ENCODE results near the gene IL4. TPM values are rescaled to one million over a fixed set of nuclear protein-coding genes. Genes with fewer than 3 reads are reported as not detected.
A peak's percentile ranks its signal among the peaks of the same experiment; 100 is the strongest.

Gene IL4
- total RNA-seq, 6 experiments from 2014 or later = not detected

GRCh38 chr5:132658381-132659302 is 15.1 kb upstream of the IL4 start:
- TF ChIP-seq CTCF (IDR thresholded peaks at IDR 0.05) (no peak), POLR2A (IDR thresholded peaks at IDR 0.05) (no peak)
- peak; percentile 34 to 59 (median 52) for ATAC-seq
- H3K27me3 ChIP-seq = peaks cover 0 to 4% of the 10 kb centered on the region in 2 donors
- no peak overlapping the region for H3K27ac ChIP-seq
- peak in 1 of 3 donors; percentile 71 for DNase-seq
- intact Hi-C loops (cut with DNase I) = no loop called here
- WGBS (ENCODE audit: insufficient coverage, low coverage, low lambda C conversion rate, missing lambda C conversion rate) = 58% methylated on average over 4 of the region's 9 CpGs
- H3K36me3 ChIP-seq = no peaks in the 10 kb centered on the region
- H3K9me3 ChIP-seq = no peaks in the 10 kb centered on the region
- H3K4me3 ChIP-seq = no peak overlapping the region
- H3K4me1 ChIP-seq = peaks cover 0 to 11% (median 0%) of the 10 kb centered on the region in 4 donors

GRCh38 chr5:132659598-132660493 is 13.9 kb upstream of the IL4 start:
- Histone ChIP-seq H3K9me3 (no peaks in the 10 kb centered on the region), H3K36me3 (no peaks in the 10 kb centered on the region), H3K27ac (no peak overlapping the region), H3K4me3 (no peak overlapping the region), H3K27me3 (peaks cover 0 to 4% of the 10 kb centered on the region in 2 donors), H3K4me1 (peaks cover 0 to 11% (median 0%) of the 10 kb centered on the region in 4 donors)
- ATAC-seq (no peak), DNase-seq (no peak)
- TF ChIP-seq POLR2A (IDR thresholded peaks at IDR 0.05) = no peak
- TF ChIP-seq CTCF (IDR thresholded peaks at IDR 0.05) = no peak
- 94% methylated on average over 14 of the region's 23 CpGs for WGBS (ENCODE audit: insufficient coverage, low coverage, low lambda C conversion rate, missing lambda C conversion rate)
- intact Hi-C loops (cut with DNase I) = no loop called here

GRCh38 chr5:132661231-132662003 is 12.4 kb upstream of the IL4 start:
- no peak for ATAC-seq
- no peaks in the 10 kb centered on the region for H3K9me3 ChIP-seq
- no peaks in the 10 kb centered on the region for H3K27me3 ChIP-seq
- no peak for TF ChIP-seq CTCF (IDR thresholded peaks at IDR 0.05)
- TF ChIP-seq POLR2A (IDR thresholded peaks at IDR 0.05) = no peak
- DNase-seq = no peak
- no peaks in the 10 kb centered on the region for H3K36me3 ChIP-seq
- WGBS (ENCODE audit: insufficient coverage, low coverage, low lambda C conversion rate, missing lambda C conversion rate) = 100% methylated on average over 2 of the region's 12 CpGs
- no peak overlapping the region for H3K4me3 ChIP-seq
- H3K27ac ChIP-seq = no peak overlapping the region
- intact Hi-C loops (cut with DNase I) = no loop called here
- H3K4me1 ChIP-seq = peaks cover 0 to 2% (median 0%) of the 10 kb centered on the region in 4 donors

- DNase-seq (no peak), ATAC-seq (no peak)
- Histone ChIP-seq H3K27ac (no peak overlapping the region), H3K9me3 (no peaks in the 10 kb centered on the region), H3K4me1 (no peaks in the 10 kb centered on the region), H3K36me3 (no peaks in the 10 kb centered on the region), H3K4me3 (no peak overlapping the region), H3K27me3 (no peaks in the 10 kb centered on the region)
- TF ChIP-seq POLR2A (IDR thresholded peaks at IDR 0.05) = no peak
- no peak for TF ChIP-seq CTCF (IDR thresholded peaks at IDR 0.05)
- intact Hi-C loops (cut with DNase I) = no loop called here
- 100% methylated on average over 3 of the region's 9 CpGs for WGBS (ENCODE audit: insufficient coverage, low coverage, low lambda C conversion rate, missing lambda C conversion rate)
These were observed 11.8 kb upstream of the IL4 start for GRCh38 chr5:132662004-132662401.

All from right lobe of liver (tissue), 6 donors.